ENCODE data around the gene KCNQ5. TPM values are rescaled to one million over a fixed set of nuclear protein-coding genes. Genes with fewer than 3 reads are reported as not detected.

The KCNQ5 gene
- polyA plus RNA-seq, 1 donor (not counting 4 experiments of a cell fraction or from before 2014, with no cell fraction given), result 3.4 TPM

- Histone ChIP-seq H3K4me3 (ENCODE audit: control insufficient read depth in 2 of 3, extremely low read depth in 1 of 3, insufficient read depth in 2 of 3, low read depth in 1 of 3, low read length in 3 of 3) (no peak overlapping the region), H4K20me1 (ENCODE audit: control insufficient read depth, extremely low read depth, insufficient read depth, low read length) (no peaks in the 10 kb centered on the region), H3K27ac (ENCODE audit: control insufficient read depth, insufficient read depth, low read length) (no peak overlapping the region), H2AFZ (ENCODE audit: control insufficient read depth, low read length) (no peak overlapping the region), H3K9me3 (ENCODE audit: control insufficient read depth, low read depth, low read length) (no peaks in the 10 kb centered on the region), H3K9ac (ENCODE audit: control insufficient read depth, extremely low read depth, insufficient read depth, low read length) (no peak overlapping the region), H3K27me3 (ENCODE audit: control insufficient read depth, extremely low read depth, insufficient read depth, low read length) (no peaks in the 10 kb centered on the region), H3K9me1 (ENCODE audit: control insufficient read depth, extremely low read depth, insufficient read depth, low read length) (no peaks in the 10 kb centered on the region), H3K79me2 (ENCODE audit: control insufficient read depth, insufficient read depth, low read length) (no peaks in the 10 kb centered on the region), H3K36me3 (ENCODE audit: control insufficient read depth in 2 of 2, extremely low read depth in 1 of 2, insufficient read depth in 2 of 2, low read length in 2 of 2) (no peaks in the 10 kb centered on the region), H3K4me2 (ENCODE audit: control insufficient read depth, extremely low read depth, insufficient read depth, low read depth, low read length) (no peak overlapping the region), H3K4me1 (ENCODE audit: control insufficient read depth, extremely low read depth, insufficient read depth, low read length) (peaks cover 3% of the 10 kb centered on the region)
- dilution Hi-C loops (cut with MboI; ENCODE audit: extremely low pct_ligation_motif_present, low sequenced_read_pairs), result no loop called here
- no peak for FAIRE-seq
- TF ChIP-seq CTCF (optimal IDR thresholded peaks at IDR 0.05 in 1 of 3, IDR thresholded peaks at IDR 0.05 in 1 of 3, conservative IDR thresholded peaks at IDR 0.05 in 1 of 3; ENCODE audit: extremely low read depth in 1 of 3, insufficient read depth in 2 of 3, low read length in 3 of 3) (no peak), EZH2 (IDR thresholded peaks at IDR 0.05; ENCODE audit: low read length) (no peak)
- no peak for DNase-seq (ENCODE audit: low read depth, low spot score)
Measured at GRCh38 chr6:73078908-73079610, 457.2 kb downstream of the KCNQ5 start.

GRCh38 chr6:73079611-73079955 lies 457.7 kb downstream of the KCNQ5 start:
- peaks cover 3% of the 10 kb centered on the region for H3K4me1 ChIP-seq (ENCODE audit: control insufficient read depth, extremely low read depth, insufficient read depth, low read length)
- DNase-seq (ENCODE audit: low read depth, low spot score), result no peak
- dilution Hi-C loops (cut with MboI; ENCODE audit: extremely low pct_ligation_motif_present, low sequenced_read_pairs), result no loop called here

More at GRCh38 chr6:73079611-73079955, 457.7 kb downstream of the KCNQ5 start:
- H3K4me3 ChIP-seq (ENCODE audit: control insufficient read depth in 2 of 3, extremely low read depth in 1 of 3, insufficient read depth in 2 of 3, low read depth in 1 of 3, low read length in 3 of 3), result no peak overlapping the region
- H3K4me2 ChIP-seq (ENCODE audit: control insufficient read depth, extremely low read depth, insufficient read depth, low read depth, low read length), result no peak overlapping the region
- no peaks in the 10 kb centered on the region for H3K36me3 ChIP-seq (ENCODE audit: control insufficient read depth in 2 of 2, extremely low read depth in 1 of 2, insufficient read depth in 2 of 2, low read length in 2 of 2)
- no peak overlapping the region for H3K27ac ChIP-seq (ENCODE audit: control insufficient read depth, insufficient read depth, low read length)
- TF ChIP-seq CTCF (optimal IDR thresholded peaks at IDR 0.05 in 1 of 3, IDR thresholded peaks at IDR 0.05 in 1 of 3, conservative IDR thresholded peaks at IDR 0.05 in 1 of 3; ENCODE audit: extremely low read depth in 1 of 3, insufficient read depth in 2 of 3, low read length in 3 of 3) (no peak), EZH2 (IDR thresholded peaks at IDR 0.05; ENCODE audit: low read length) (no peak)
- FAIRE-seq, result no peak
- H3K79me2 ChIP-seq (ENCODE audit: control insufficient read depth, insufficient read depth, low read length), result no peaks in the 10 kb centered on the region
- no peak overlapping the region for H2AFZ ChIP-seq (ENCODE audit: control insufficient read depth, low read length)
- no peaks in the 10 kb centered on the region for H3K27me3 ChIP-seq (ENCODE audit: control insufficient read depth, extremely low read depth, insufficient read depth, low read length)
- H4K20me1 ChIP-seq (ENCODE audit: control insufficient read depth, extremely low read depth, insufficient read depth, low read length), result no peaks in the 10 kb centered on the region
- no peak overlapping the region for H3K9ac ChIP-seq (ENCODE audit: control insufficient read depth, extremely low read depth, insufficient read depth, low read length)
- no peaks in the 10 kb centered on the region for H3K9me1 ChIP-seq (ENCODE audit: control insufficient read depth, extremely low read depth, insufficient read depth, low read length)
- H3K9me3 ChIP-seq (ENCODE audit: control insufficient read depth, low read depth, low read length), result no peaks in the 10 kb centered on the region

Data from keratinocyte (primary cell).